Body of pancreas (tissue), 4 donors: ENCODE results near the gene MACO1. TPM values are rescaled to one million over a fixed set of nuclear protein-coding genes. Genes with fewer than 3 reads are reported as not detected.
A peak's percentile ranks its signal among the peaks of the same experiment; 100 is the strongest.

ENCODE experiments used
- ATAC-seq: fragments of 150-250 bp; one replicate; pipeline ENCODE4 v1.9.1; 2016
- DNase-seq, 4 donors: peaks; one replicate each; pipeline ENCODE4 v3.0.0-alpha.2; 2019
- H3K27ac ChIP-seq, 4 donors: fragments of 200-600 bp; sonication (generic); 1 replicate in 3 of 4; 2 replicates in 1 of 4; pipeline versions ENCODE4 v1.5.1 to v1.6.1; 2016 to 2019; ENCODE audit warnings: mild to moderate bottlenecking in 1 of 4, mixed read lengths in 1 of 4, moderate library complexity in 1 of 4
- H3K27me3 ChIP-seq, 2 donors: fragments of 200-600 bp; sonication (generic); one replicate each; pipeline ENCODE4 v1.6.0; 2016; ENCODE audit warnings: mild to moderate bottlenecking in 1 of 2
- H3K36me3 ChIP-seq, 2 donors: fragments of 200-600 bp; sonication (generic); replicated peaks in 1 of 2; 2 replicates each; pipeline ENCODE4 v1.5.1; 2016; ENCODE audit warnings: low read depth in 2 of 2; ENCODE audit not compliant: insufficient read depth in 1 of 2
- H3K4me1 ChIP-seq: fragments of 200-600 bp; sonication (generic); one replicate; pipeline ENCODE4 v1.6.0; 2016
- H3K4me3 ChIP-seq, 2 donors: fragments of 200-600 bp; sonication (generic); 1 replicate in 1 of 2; 2 replicates in 1 of 2; pipeline ENCODE4 v1.5.1; 2016 to 2019
- H3K9me3 ChIP-seq, 3 donors: fragments of 200-600 bp; sonication (generic); 1 replicate in 2 of 3; 2 replicates in 1 of 3; pipeline ENCODE4 v1.5.1; 2016
- CTCF ChIP-seq, 7 experiments: fragments of 450-650 bp in 4 of 7; fragments of 200-600 bp in 3 of 7; sonication (generic) in 3 of 7; IDR thresholded peaks; one replicate each; pipeline ENCODE4 v1.5.1; 2016 to 2019; ENCODE audit warnings: antibody characterized with exemption in 7 of 7
- POLR2A ChIP-seq, 3 donors: fragments of 450-650 bp; IDR thresholded peaks; one replicate each; pipeline ENCODE4 v1.6.1; 2016; ENCODE audit warnings: antibody characterized with exemption in 3 of 3, mild to moderate bottlenecking in 2 of 3
- WGBS, 2 donors: methylation state at CpG; one replicate each; pipeline ENCODE4 v1.1.5; 2017; 5-methylcytosine and 5-hydroxymethylcytosine counted together
- intact Hi-C: fragments of 100-400 bp; cut with DNase I; formaldehyde crosslinking; loops from one replicate; pipeline ENCODE4 v1.15.1; 2023
- total RNA-seq, 2 donors: library from RNA; depleted of rRNA; stranded (reverse); fragments of >200 nt; gene quantifications; one replicate each; pipeline ENCODE4 v1.1.0, GENCODE V29; 2016

The MACO1 gene
- total RNA-seq, 2 donors from 2014 or later: 21.3 to 23.4 TPM

- no peaks in the 10 kb centered on the region for H3K27me3 ChIP-seq
- ATAC-seq (no peak), DNase-seq (no peak)
- WGBS, 2 donors: 45 to 69% methylated on average over 3 to 4 of the region's 4 CpGs
- no peaks in the 10 kb centered on the region for H3K36me3 ChIP-seq
- no peak overlapping the region for H3K4me3 ChIP-seq
- TF ChIP-seq CTCF (IDR thresholded peaks at IDR 0.05) (no peak), POLR2A (IDR thresholded peaks at IDR 0.05) (no peak)
- H3K9me3 ChIP-seq: no peaks in the 10 kb centered on the region
- no peak overlapping the region for H3K27ac ChIP-seq
- intact Hi-C loops: no loop called here
- peaks cover 70% of the 10 kb centered on the region for H3K4me1 ChIP-seq
These were observed 117.9 kb downstream of the MACO1 start for GRCh38 chr1:25548601-25549000.

- no peaks in the 10 kb centered on the region for H3K9me3 ChIP-seq
- ATAC-seq (peak; percentile 47), DNase-seq (peak; percentile 37 to 70 (median 64))
- H3K4me3 ChIP-seq: no peak overlapping the region
- intact Hi-C loops: no loop called here
- TF ChIP-seq CTCF (IDR thresholded peaks at IDR 0.05) (no peak), POLR2A (IDR thresholded peaks at IDR 0.05) (no peak)
- 57 to 80% methylated on average over 6 to 19 of the region's 19 CpGs for whole genome bisulfite sequencing, 2 donors
- H3K27me3 ChIP-seq: no peaks in the 10 kb centered on the region
- no peaks in the 10 kb centered on the region for H3K36me3 ChIP-seq
- peaks cover 75% of the 10 kb centered on the region for H3K4me1 ChIP-seq
- peak overlapping the region in 3 of 4 donors; percentile 25 to 55 (median 35) for H3K27ac ChIP-seq
These were observed 118.8 kb downstream of the MACO1 start for GRCh38 chr1:25549273-25550154.

Other genes with a start within 250 kb of the MACO1 start
- gene SYF2, start 198.4 kb upstream of the MACO1 start, total RNA-seq: 10 to 100 TPM; 25.7 to 48.5 TPM
- 100 to 1,000 TPM in 1 of 2 donors, 10 to 100 TPM in 1; 94.4 to 158 TPM for gene RSRP1, start 183.4 kb upstream of the MACO1 start, total RNA-seq
- gene RHD, start 158.4 kb upstream of the MACO1 start, total RNA-seq: not detected
- gene TMEM50A, start 92.6 kb upstream of the MACO1 start, total RNA-seq: 10 to 100 TPM; 38.4 to 57.7 TPM
- gene RHCE, start 10.1 kb upstream of the MACO1 start, total RNA-seq: under 1 TPM in 1 of 2 donors, not detected in 1; 0.26 TPM
- gene LDLRAP1, start 112.7 kb downstream of the MACO1 start, total RNA-seq: 10 to 100 TPM; 20.8 to 23.7 TPM
- 10 to 100 TPM in 1 of 2 donors, 1 to 10 TPM in 1; 4.4 to 10.9 TPM for gene MAN1C1, start 185.9 kb downstream of the MACO1 start, total RNA-seq